WTC11 (cell line): Measurements from ENCODE around the gene GGA1. TPM values are rescaled to one million over a fixed set of nuclear protein-coding genes. Genes with fewer than 3 reads are reported as not detected.
A peak's percentile ranks its signal among the peaks of the same experiment; 100 is the strongest.

Experiments
- ATAC-seq: fragments of 200-7000 bp; cut with Tn5 transposase; 2 replicates; pipeline ENCODE4 v1.10.0; 2021; ENCODE audit warnings: mild to moderate bottlenecking, moderate library complexity
- CTCF ChIA-PET: fragments of 300-600 bp; sonication (Branson Sonifier 250); formaldehyde crosslinking; loops from one replicate; lab custom pipeline; 2021; ENCODE audit warnings: antibody characterized with exemption; lab: Charles Lee
- POLR2A ChIA-PET: fragments of 350-600 bp; sonication (Branson Sonifier 250); formaldehyde crosslinking; loops from one replicate; lab custom pipeline; 2021; ENCODE audit warnings: antibody characterized with exemption; lab: Charles Lee
- DNase-seq: peaks from one replicate; pipeline ENCODE4 v3.0.0; 2021; ENCODE audit warnings: low spot score
- H3K27ac Mint-ChIP-seq: 2 replicates; pipeline ENCODE4 v1.8.0; 2021; ENCODE audit warnings: mixed read lengths
- H3K27me3 Mint-ChIP-seq: 2 replicates; pipeline ENCODE4 v1.8.0; 2021; ENCODE audit warnings: low read depth, mild to moderate bottlenecking, moderate library complexity, mixed read lengths
- H3K36me3 Mint-ChIP-seq: 2 replicates; pipeline ENCODE4 v1.8.0; 2021; ENCODE audit warnings: mixed read lengths
- H3K4me1 Mint-ChIP-seq: 2 replicates; pipeline ENCODE4 v1.8.0; 2022; ENCODE audit warnings: mixed read lengths
- H3K4me3 Mint-ChIP-seq: 2 replicates; pipeline ENCODE4 v1.8.0; 2021; ENCODE audit warnings: mild to moderate bottlenecking, moderate library complexity, mixed read lengths
- H3K9me3 Mint-ChIP-seq: 2 replicates; pipeline ENCODE4 v1.8.0; 2021; ENCODE audit warnings: mixed read lengths
- ELF4 ChIP-seq: sonication (generic); formaldehyde crosslinking; IDR thresholded peaks from 2 replicates; pipeline ENCODE4 v1.8.1; 2022; ENCODE audit warnings: low read depth, mild to moderate bottlenecking, moderate library complexity, missing genetic modification reagents
- EMX1 ChIP-seq: fragments of 250-450 bp; sonication (Bioruptor Pico); IDR thresholded peaks from 2 replicates; pipeline ENCODE4 v1.8.0; 2021; ENCODE audit warnings: mild to moderate bottlenecking
- FOXJ3 ChIP-seq: sonication (generic); formaldehyde crosslinking; IDR thresholded peaks from 2 replicates; pipeline ENCODE4 v1.9.0; 2021; ENCODE audit warnings: missing genetic modification reagents, mild to moderate bottlenecking, borderline replicate concordance
- GABPB1 ChIP-seq: sonication (generic); formaldehyde crosslinking; IDR thresholded peaks from 2 replicates; pipeline ENCODE4 v1.8.1; 2023; ENCODE audit warnings: mild to moderate bottlenecking, missing genetic modification reagents
- GTF2I ChIP-seq: fragments of 250-450 bp; sonication (Bioruptor Pico); conservative IDR thresholded peaks from 2 replicates; pipeline ENCODE4 v1.4.0; 2021; ENCODE audit warnings: mild to moderate bottlenecking
- MAX ChIP-seq: sonication (generic); formaldehyde crosslinking; IDR thresholded peaks from 2 replicates; pipeline ENCODE4 v1.8.0; 2022; ENCODE audit warnings: mild to moderate bottlenecking, missing genetic modification reagents
- MLX ChIP-seq: sonication (generic); formaldehyde crosslinking; IDR thresholded peaks from 2 replicates; pipeline ENCODE4 v1.8.1; 2023; ENCODE audit warnings: mild to moderate bottlenecking, missing genetic modification reagents, moderate library complexity
- NFATC4 ChIP-seq: fragments of 250-450 bp; sonication (Bioruptor Pico); IDR thresholded peaks from 2 replicates; pipeline ENCODE4 v1.9.0; 2021; ENCODE audit warnings: mild to moderate bottlenecking
- OVOL2 ChIP-seq: fragments of 250-450 bp; sonication (Bioruptor Pico); IDR thresholded peaks from 2 replicates; pipeline ENCODE4 v1.9.0; 2021; ENCODE audit warnings: mild to moderate bottlenecking, borderline replicate concordance
- RELA ChIP-seq: sonication (generic); formaldehyde crosslinking; IDR thresholded peaks from 2 replicates; pipeline ENCODE4 v1.8.1; 2022; ENCODE audit warnings: missing genetic modification reagents, mild to moderate bottlenecking, borderline replicate concordance
- RORB ChIP-seq: fragments of 250-450 bp; sonication (Bioruptor Pico); IDR thresholded peaks from 2 replicates; pipeline ENCODE4 v1.9.0; 2021; ENCODE audit warnings: mild to moderate bottlenecking
- SMAD4 ChIP-seq: sonication (generic); formaldehyde crosslinking; IDR thresholded peaks from 2 replicates; pipeline ENCODE4 v1.8.0; 2022; ENCODE audit warnings: mild to moderate bottlenecking, missing genetic modification reagents
- SP1 ChIP-seq: sonication (generic); formaldehyde crosslinking; conservative IDR thresholded peaks from 2 replicates; pipeline ENCODE4 v1.8.1; 2022; ENCODE audit warnings: missing genetic modification reagents
- TEAD1 ChIP-seq: sonication (generic); formaldehyde crosslinking; IDR thresholded peaks from 2 replicates; pipeline ENCODE4 v1.8.0; 2022; ENCODE audit warnings: mild to moderate bottlenecking, missing genetic modification reagents
- TP53 ChIP-seq: sonication (generic); formaldehyde crosslinking; IDR thresholded peaks from 2 replicates; pipeline ENCODE4 v1.8.1; 2023; ENCODE audit warnings: mild to moderate bottlenecking, missing genetic modification reagents
- USF1 ChIP-seq: sonication (generic); formaldehyde crosslinking; IDR thresholded peaks from 2 replicates; pipeline ENCODE4 v1.8.0; 2022; ENCODE audit warnings: mild to moderate bottlenecking, missing genetic modification reagents
- ZBTB21 ChIP-seq: sonication (generic); formaldehyde crosslinking; IDR thresholded peaks from 2 replicates; pipeline ENCODE4 v1.8.1; 2023; ENCODE audit warnings: mild to moderate bottlenecking, missing genetic modification reagents, borderline replicate concordance
- ZNF423 ChIP-seq: fragments of 250-450 bp; sonication (Bioruptor Pico); IDR thresholded peaks from 2 replicates; pipeline ENCODE4 v2.1.2; 2022; ENCODE audit warnings: mild to moderate bottlenecking, moderate library complexity
- ZNF512 ChIP-seq: sonication (generic); formaldehyde crosslinking; IDR thresholded peaks from 2 replicates; pipeline ENCODE4 v1.8.1; 2022; ENCODE audit warnings: missing genetic modification reagents, borderline replicate concordance
- total RNA-seq: library from RNA; stranded (reverse); gene quantifications from 3 replicates; pipeline ENCODE4 v1.2.3, GENCODE V29; 2021

Gene GGA1
- total RNA-seq, 1 experiment from 2014 or later, result 66.3 TPM

- DNase-seq, result no peak
- POLR2A ChIA-PET, result interaction anchor here (0.7 kb wide), 2 partner anchors 12 to 39 kb away, joined by 3 to 4 read pairs; no protein-coding TSS in a partner anchor
- TF ChIP-seq GTF2I (CRISPR knock-in tag) (peak; percentile 49; the same call in 1 of the 2 replicates), OVOL2 (CRISPR knock-in tag) (no peak), ZNF512 (CRISPR knock-in tag) (no peak)
- H3K4me3 Mint-ChIP-seq, result no peak overlapping the region
- H3K4me1 Mint-ChIP-seq, result peaks cover 28% of the 10 kb centered on the region
- CTCF ChIA-PET, result interaction anchor here (0.7 to 5.7 kb wide), 5 partner anchors 12 to 132 kb away, joined by 3 to 59 read pairs (median 5); no protein-coding TSS in a partner anchor
- H3K27ac Mint-ChIP-seq, result no peak overlapping the region
- no peak for ATAC-seq
- no peaks in the 10 kb centered on the region for H3K9me3 Mint-ChIP-seq
- H3K36me3 Mint-ChIP-seq, result no peaks in the 10 kb centered on the region
- no peaks in the 10 kb centered on the region; the same call in 1 of the 2 replicates for H3K27me3 Mint-ChIP-seq
Measured at GRCh38 chr22:37604074-37604473, 4.6 kb upstream of the GGA1 start.

- no peak for DNase-seq
- Mint-ChIP-seq H3K36me3 (no peaks in the 10 kb centered on the region), H3K4me3 (no peak overlapping the region), H3K27ac (no peak overlapping the region), H3K4me1 (peaks cover 34% of the 10 kb centered on the region), H3K27me3 (no peaks in the 10 kb centered on the region), H3K9me3 (no peaks in the 10 kb centered on the region)
- ChIA-PET POLR2A (no interaction called here), CTCF (interaction anchor here (0.6 to 5.7 kb wide), 4 partner anchors 13 to 132 kb away, joined by 3 to 59 read pairs (median 5); no protein-coding TSS in a partner anchor)
- TF ChIP-seq EMX1 (CRISPR knock-in tag) (no peak), MLX (CRISPR knock-in tag) (no peak), GABPB1 (no peak), SP1 (CRISPR knock-in tag) (no peak), FOXJ3 (CRISPR knock-in tag) (no peak), TEAD1 (CRISPR knock-in tag) (no peak), ELF4 (CRISPR knock-in tag) (no peak), TP53 (no peak), ZNF423 (no peak), USF1 (no peak), RELA (CRISPR knock-in tag) (no peak), ZBTB21 (CRISPR knock-in tag) (no peak), RORB (CRISPR knock-in tag) (no peak), MAX (CRISPR knock-in tag) (no peak), SMAD4 (CRISPR knock-in tag) (no peak), ZNF512 (CRISPR knock-in tag) (no peak), NFATC4 (no peak)
- ATAC-seq, result no peak
Measured at GRCh38 chr22:37604875-37605274, 3.8 kb upstream of the GGA1 start.
